Epithelial cell of esophagus (primary cell): ENCODE results near the gene LCA5L.

Experiments
- DNase-seq: peaks from one replicate; pipeline ENCODE4 v3.0.0; 2010; ENCODE audit warnings: low read depth
- H3K4me3 ChIP-seq: 2 replicates; pipeline ENCODE4 v1.5.1; 2011; ENCODE audit warnings: mild to moderate bottlenecking, low read length, control low read depth
- TF ChIP-seq, protein P1 (sequence below): IDR thresholded peaks from 2 replicates; pipeline ENCODE4 v1.5.1; 2011; ENCODE audit warnings: low read depth, mild to moderate bottlenecking, low read length, control low read depth, inconsistent platforms; ENCODE audit not compliant: insufficient read depth; ENCODE audit errors: missing control alignments

LCA5L gene

DNA sequence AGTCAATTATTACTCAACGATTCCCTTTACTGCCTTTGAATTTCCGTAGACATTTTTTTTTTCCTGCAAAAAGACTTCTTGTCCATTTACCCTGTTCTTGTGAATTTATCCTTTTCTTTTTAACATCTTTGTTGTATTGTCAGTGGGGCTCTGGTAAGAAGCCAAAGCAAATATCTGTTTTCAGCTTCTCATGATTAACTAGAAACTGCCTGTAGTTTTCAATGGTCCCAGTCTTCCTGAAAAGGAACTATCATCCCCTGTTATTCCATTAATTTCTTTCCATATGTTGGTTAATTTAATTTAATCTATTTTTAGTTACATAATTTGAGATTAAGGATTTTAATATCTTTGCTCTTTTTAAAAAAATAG lies 34.2 kb upstream of the LCA5L start:
- DNase-seq = no peak
- TF ChIP-seq, protein P1, sequence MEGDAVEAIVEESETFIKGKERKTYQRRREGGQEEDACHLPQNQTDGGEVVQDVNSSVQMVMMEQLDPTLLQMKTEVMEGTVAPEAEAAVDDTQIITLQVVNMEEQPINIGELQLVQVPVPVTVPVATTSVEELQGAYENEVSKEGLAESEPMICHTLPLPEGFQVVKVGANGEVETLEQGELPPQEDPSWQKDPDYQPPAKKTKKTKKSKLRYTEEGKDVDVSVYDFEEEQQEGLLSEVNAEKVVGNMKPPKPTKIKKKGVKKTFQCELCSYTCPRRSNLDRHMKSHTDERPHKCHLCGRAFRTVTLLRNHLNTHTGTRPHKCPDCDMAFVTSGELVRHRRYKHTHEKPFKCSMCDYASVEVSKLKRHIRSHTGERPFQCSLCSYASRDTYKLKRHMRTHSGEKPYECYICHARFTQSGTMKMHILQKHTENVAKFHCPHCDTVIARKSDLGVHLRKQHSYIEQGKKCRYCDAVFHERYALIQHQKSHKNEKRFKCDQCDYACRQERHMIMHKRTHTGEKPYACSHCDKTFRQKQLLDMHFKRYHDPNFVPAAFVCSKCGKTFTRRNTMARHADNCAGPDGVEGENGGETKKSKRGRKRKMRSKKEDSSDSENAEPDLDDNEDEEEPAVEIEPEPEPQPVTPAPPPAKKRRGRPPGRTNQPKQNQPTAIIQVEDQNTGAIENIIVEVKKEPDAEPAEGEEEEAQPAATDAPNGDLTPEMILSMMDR = no peak

DNA sequence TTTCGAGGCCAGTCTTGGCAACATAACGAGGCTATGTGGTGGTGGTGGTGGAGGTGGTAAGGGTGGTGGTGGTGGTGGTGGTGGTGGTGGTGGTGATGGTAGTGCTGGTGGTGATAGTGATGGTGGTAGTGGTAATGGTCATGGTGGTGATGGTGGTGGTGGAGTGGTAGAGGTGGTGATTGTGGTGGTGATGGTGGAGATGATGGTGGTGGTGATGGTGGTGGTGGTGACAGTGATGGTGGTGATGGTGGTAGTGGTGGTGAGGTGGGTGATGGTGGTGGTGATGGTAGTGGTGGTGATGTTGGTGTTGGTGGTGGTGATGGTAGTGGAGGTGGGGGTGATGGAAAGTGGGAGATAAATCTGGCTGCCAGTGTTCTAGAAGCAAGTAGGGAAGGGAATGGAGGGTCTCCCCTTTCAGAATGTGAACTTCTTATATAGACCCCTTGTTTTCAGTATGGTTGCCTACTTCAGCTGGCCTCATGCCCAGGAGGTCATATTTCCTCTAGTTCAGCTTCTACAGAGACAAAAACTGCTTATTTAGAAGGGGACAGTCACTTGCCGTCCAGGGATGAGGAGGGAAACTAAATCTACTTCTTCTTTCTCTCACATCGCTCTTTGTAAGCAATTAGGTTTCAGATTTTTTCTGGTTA lies 33.7 kb upstream of the LCA5L start:
- no peak for DNase-seq
- H3K4me3 ChIP-seq = no peak overlapping the region
- TF ChIP-seq, protein P1 = no peak

More for the DNA sequence above, 34.2 kb upstream of the LCA5L start:
- no peak overlapping the region for H3K4me3 ChIP-seq

DNA sequence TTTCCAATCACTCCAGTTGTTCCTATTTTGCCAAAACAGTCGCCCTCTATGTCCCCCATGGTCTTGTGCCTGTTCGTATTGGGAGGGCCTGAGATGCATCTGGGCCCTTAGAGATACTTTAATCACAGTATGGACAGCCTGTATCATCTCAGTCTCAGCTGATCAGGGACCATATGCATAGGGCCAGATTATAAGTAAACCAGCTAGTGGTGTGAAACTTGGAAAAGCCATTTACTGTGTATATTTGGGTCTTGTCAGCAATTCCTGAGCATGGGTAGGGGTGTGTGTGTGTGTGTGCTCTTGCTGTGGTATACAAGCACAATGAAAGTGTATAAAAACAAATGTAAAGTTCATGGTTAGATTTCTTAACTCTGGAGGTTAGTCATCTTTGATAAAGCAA lies 29.0 kb upstream of the LCA5L start:
- H3K4me3 ChIP-seq = no peak overlapping the region
- DNase-seq = no peak
- TF ChIP-seq, protein P1 = no peak

DNA sequence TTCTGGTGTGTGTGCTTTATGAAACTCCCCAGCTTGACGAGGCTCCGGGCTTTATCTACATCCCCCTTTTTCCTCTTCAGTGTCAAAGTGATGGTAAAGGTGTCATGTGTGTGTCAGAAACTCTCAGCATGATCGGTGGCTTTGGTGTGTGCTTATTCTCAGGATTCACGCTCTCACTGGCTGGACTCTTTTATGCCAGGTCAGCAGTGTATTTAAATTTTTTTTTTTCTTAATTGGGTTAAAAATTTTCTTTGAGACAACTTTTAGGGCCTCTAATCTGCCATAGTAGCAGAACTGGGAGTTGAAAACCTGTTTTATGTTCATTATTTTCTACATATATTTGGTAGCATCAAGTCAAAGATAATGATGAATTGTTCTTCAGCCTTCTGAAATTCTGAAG lies 27.2 kb upstream of the LCA5L start:
- H3K4me3 ChIP-seq = no peak overlapping the region
- DNase-seq = no peak
- TF ChIP-seq, protein P1 = no peak

DNA sequence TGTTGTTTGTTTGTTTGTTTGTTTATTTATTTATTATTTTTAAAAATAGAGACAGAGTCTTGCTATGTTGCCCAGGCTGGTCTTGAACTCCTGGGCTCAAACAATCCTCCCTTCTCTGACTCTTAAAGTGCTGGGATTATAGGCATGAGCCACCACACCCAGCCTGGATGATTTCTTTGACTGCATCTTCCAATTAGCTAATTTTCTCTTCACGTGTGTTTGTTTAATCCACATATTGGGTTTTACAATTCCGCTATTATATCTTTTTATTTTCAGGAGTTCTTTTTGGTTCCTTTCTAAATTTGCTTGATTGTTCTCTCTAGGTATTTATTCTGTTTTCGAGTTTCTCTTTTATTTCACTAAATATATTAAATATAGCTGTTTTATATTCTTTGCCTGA lies 26.0 kb upstream of the LCA5L start:
- no peak overlapping the region for H3K4me3 ChIP-seq
- TF ChIP-seq, protein P1 = no peak
- DNase-seq = no peak

DNA sequence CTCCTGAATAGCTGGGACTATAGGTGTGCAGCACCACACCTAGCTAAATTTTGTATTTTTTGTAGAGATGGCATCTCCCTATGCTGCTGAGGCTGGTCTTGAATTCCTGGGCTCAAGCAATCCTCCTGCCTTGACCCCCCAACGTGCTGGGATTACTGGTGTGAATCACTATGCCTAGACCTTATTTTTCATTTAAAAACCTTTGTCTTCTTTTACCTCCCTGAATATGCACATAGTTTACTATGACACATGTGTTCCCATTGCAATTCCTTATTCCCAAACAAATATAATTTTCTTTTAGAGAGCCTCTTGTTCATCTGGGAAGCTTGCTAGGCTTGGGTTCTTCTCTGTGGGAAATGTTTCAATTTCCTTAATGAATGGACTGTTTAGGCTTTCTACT lies 23.0 kb upstream of the LCA5L start:
- H3K4me3 ChIP-seq = no peak overlapping the region
- DNase-seq = no peak
- TF ChIP-seq, protein P1 = no peak

DNA sequence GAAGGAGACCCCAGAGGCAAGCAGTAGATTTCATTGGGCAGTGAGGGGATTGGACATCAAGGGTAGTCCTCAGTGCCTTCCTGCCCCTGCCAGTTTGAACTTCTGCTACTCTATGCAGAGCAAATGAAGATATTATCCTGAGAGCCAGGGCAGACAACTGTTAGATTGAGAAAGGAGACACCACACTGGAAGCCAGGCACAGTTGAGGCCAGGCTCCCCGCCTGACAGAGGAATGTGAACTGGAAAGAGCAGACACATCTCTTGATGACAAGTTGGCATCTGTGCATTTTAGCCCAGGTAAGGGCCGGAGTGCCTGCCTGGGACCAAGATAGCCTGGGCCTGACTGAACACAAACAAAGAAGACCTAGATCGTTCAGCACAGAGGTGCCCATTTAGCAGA lies 22.2 kb upstream of the LCA5L start:
- DNase-seq = no peak
- no peak overlapping the region for H3K4me3 ChIP-seq
- TF ChIP-seq, protein P1 = no peak
